GM12878 (cell line): ENCODE results near the gene CHRND. TPM values are rescaled to one million over a fixed set of nuclear protein-coding genes. Genes with fewer than 3 reads are reported as not detected.

Experiments used
- RBBP5 ChIP-seq: fragments of 200-600 bp; sonication (generic); conservative IDR thresholded peaks from 2 replicates; pipeline ENCODE4 v1.6.1; 2016
- REST ChIP-seq: IDR thresholded peaks from 2 replicates; pipeline ENCODE4 v1.6.1; 2012; ENCODE audit warnings: mild to moderate bottlenecking, low read depth, low read length
- TCF3 ChIP-seq: IDR thresholded peaks from 2 replicates; pipeline ENCODE4 v1.6.1; 2012; ENCODE audit warnings: low read depth, mild to moderate bottlenecking, low read length, borderline replicate concordance; ENCODE audit not compliant: insufficient read depth
- ZBTB40 ChIP-seq: fragments of 450-650 bp; IDR thresholded peaks from 2 replicates; pipeline ENCODE4 v1.6.1; 2016; ENCODE audit warnings: mild to moderate bottlenecking, moderate library complexity, borderline replicate concordance
- polyA plus RNA-seq, 11 experiments: library from polyadenylated mRNA; depleted of rRNA in 4 of 11; unstranded in 6 of 11; stranded (reverse) in 5 of 11; fragments of >200 nt; fragmentation: Nextera tagmentation in 4 of 11; fragmentation: Illumina TruSeq in 1 of 11; extraction: Ambion mirVana in 4 of 11; extraction: Trizol in 1 of 11; gene quantifications; 1 replicate in 1 of 11; 2 replicates in 10 of 11; pipeline versions ENCODE4 v1.2.1 to v1.2.3, GENCODE V29; 2011 to 2016; ENCODE audit warnings: inconsistent platforms in 2 of 11, missing spikeins in 2 of 11, low read depth in 1 of 11
- total RNA-seq, 4 experiments: library from RNA; depleted of rRNA in 3 of 4; stranded (reverse); fragments of >200 nt in 3 of 4; fragmentation: Illumina TruSeq in 1 of 4; extraction: Trizol in 1 of 4; gene quantifications; 2 replicates each; pipeline versions ENCODE4 v1.2.1 to v1.2.3, GENCODE V29; 2013 to 2021

CHRND gene
- total and polyA plus RNA-seq, 10 of the 15 experiments (the other 5 are each of a cell fraction or from before 2014, with no cell fraction given) = not detected

GRCh38 chr2:232491139-232491780, 34.7 kb upstream of the CHRND start (continued):
- TF ChIP-seq REST = no peak
- TF ChIP-seq RBBP5 = no peak
- TF ChIP-seq TCF3 = no peak
- TF ChIP-seq ZBTB40 = no peak
- TF ChIP-seq, all 136 proteins: peak for 0
